Fibroblast of villous mesenchyme (primary cell): Measurements from ENCODE around the gene ZNF536. TPM values are rescaled to one million over a fixed set of nuclear protein-coding genes. Genes with fewer than 3 reads are reported as not detected.

ENCODE experiments used
- DNase-seq: peaks from one replicate; pipeline ENCODE4 v3.0.0-alpha.2; 2010; ENCODE audit warnings: low read depth
- H3K4me3 ChIP-seq: 2 replicates; pipeline ENCODE4 v1.5.1; 2011; ENCODE audit warnings: low read depth, mild to moderate bottlenecking, low read length
- CTCF ChIP-seq: IDR thresholded peaks from 2 replicates; pipeline ENCODE4 v1.5.1; 2012; ENCODE audit warnings: low read depth, mild to moderate bottlenecking, low read length; ENCODE audit not compliant: insufficient read depth
- total RNA-seq: library from RNA; depleted of rRNA; stranded (reverse); fragments of >200 nt; gene quantifications from 2 replicates; pipeline ENCODE4 v1.2.3, GENCODE V29; 2012

The ZNF536 gene
- total RNA-seq, 1 donor = not detected

- no peak for TF ChIP-seq CTCF
- no peak overlapping the region for H3K4me3 ChIP-seq
- DNase-seq = no peak
Measured at GRCh38 chr19:30598688-30599087, 226.5 kb downstream of the ZNF536 start.

- no peak for DNase-seq
- no peak overlapping the region for H3K4me3 ChIP-seq
- no peak for TF ChIP-seq CTCF
Measured at GRCh38 chr19:30602661-30603350, 230.6 kb downstream of the ZNF536 start.

GRCh38 chr19:30604657-30605056 lies 232.5 kb downstream of the ZNF536 start:
- no peak for DNase-seq

GRCh38 chr19:30605333-30605732 lies 233.1 kb downstream of the ZNF536 start:
- DNase-seq = no peak
- no peak for TF ChIP-seq CTCF
- no peak overlapping the region for H3K4me3 ChIP-seq

More at GRCh38 chr19:30604657-30605056, 232.5 kb downstream of the ZNF536 start:
- no peak overlapping the region for H3K4me3 ChIP-seq
- TF ChIP-seq CTCF = no peak

GRCh38 chr19:30606114-30607050 lies 234.2 kb downstream of the ZNF536 start:
- TF ChIP-seq CTCF = no peak
- DNase-seq = no peak
- H3K4me3 ChIP-seq = no peak overlapping the region
